Pulmonary artery endothelial cell (primary cell): Measurements from ENCODE around the gene CCNB1IP1. TPM values are rescaled to one million over a fixed set of nuclear protein-coding genes. Genes with fewer than 3 reads are reported as not detected.
A peak's percentile ranks its signal among the peaks of the same experiment; 100 is the strongest.
"Not testable (repeated sequence)": the region's sequence is repeated elsewhere in the genome, so short reads cannot be mapped to it uniquely, and the experiment has no call there.

Source experiments
- DNase-seq: peaks from one replicate; pipeline ENCODE4 v3.0.0-alpha.2; 2011; ENCODE audit warnings: low read depth, low spot score
- total RNA-seq: library from RNA; depleted of rRNA; stranded (reverse); fragments of >200 nt; gene quantifications from 2 replicates; pipeline ENCODE4 v1.2.3, GENCODE V29; 2014

CCNB1IP1 gene
- 26.7 and 49.1 TPM in 2 replicates for total RNA-seq

GRCh38 chr14:20332788-20333493 is at the start of gene CCNB1IP1:
TSS of gene CCNB1IP1 (minus strand) at chr14:20333279. CDS start at chr14:20316523, 16,756 bp downstream.
- DNase-seq, result peak; percentile 56

DNA sequence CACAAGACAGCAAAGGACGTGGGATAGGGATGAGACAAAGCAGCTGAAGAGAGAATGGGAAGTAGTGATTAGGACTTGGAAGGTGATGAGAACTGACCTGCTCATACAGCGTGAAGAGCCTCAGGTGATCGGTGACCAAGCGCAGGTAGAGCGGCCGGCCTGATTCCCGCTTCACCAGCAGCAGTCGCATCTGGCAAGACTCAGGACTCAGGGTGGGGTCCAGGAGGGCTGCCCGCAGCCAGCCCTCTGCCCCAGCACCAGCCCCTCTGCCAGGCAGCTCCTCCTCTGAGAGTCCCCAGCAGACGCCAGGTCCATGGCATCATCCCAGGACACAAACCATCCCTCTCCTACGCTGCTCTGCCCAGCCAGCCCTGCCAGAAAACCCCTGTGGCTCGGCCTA is 49.4 kb upstream of the CCNB1IP1 start:
- no peak for DNase-seq

GRCh38 chr14:20381341-20381740 is 48.3 kb upstream of the CCNB1IP1 start:
- no peak for DNase-seq

DNA sequence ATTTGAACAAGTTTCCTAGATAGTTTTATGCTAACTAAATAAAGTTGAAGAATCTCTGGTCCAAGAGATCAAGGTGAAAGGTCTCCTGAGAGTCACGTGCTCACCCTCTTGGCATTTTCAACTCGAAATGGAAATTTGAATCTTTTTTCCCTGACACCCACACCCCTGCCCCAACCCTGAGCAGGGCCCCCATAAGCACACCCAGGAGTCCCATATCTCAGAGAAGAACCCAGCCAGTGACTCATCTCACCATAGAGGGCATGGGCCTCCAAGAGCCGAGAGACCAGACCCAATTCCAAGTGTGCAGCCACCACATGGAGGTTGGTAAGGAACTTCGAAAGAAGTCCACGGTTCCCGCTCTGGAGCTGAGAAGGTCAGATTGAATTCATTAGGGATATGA is 47.6 kb upstream of the CCNB1IP1 start:
- no peak for DNase-seq

DNA sequence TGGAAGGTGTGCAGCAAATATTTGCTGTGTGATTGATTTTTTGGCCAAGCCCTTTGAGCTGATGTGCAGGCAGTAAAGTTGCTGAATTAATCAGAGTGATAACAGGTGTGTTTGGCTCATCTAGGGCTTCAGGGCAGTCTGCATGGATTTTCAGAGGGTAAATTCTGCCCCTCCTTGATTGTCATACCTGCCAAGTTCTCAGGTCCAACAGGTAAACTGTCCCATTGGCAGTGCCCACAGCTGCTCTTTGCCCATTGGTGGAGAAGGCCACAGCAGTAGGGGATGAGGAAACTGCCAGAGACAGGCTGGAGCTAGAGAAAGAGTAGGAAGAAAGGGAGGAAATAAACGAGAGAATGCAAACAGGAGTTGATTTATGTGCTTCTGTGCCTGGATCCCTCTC is 46.7 kb upstream of the CCNB1IP1 start:
- no peak for DNase-seq

- no peak for DNase-seq
Observed at GRCh38 chr14:20377171-20377570, 44.1 kb upstream of the CCNB1IP1 start.

DNA sequence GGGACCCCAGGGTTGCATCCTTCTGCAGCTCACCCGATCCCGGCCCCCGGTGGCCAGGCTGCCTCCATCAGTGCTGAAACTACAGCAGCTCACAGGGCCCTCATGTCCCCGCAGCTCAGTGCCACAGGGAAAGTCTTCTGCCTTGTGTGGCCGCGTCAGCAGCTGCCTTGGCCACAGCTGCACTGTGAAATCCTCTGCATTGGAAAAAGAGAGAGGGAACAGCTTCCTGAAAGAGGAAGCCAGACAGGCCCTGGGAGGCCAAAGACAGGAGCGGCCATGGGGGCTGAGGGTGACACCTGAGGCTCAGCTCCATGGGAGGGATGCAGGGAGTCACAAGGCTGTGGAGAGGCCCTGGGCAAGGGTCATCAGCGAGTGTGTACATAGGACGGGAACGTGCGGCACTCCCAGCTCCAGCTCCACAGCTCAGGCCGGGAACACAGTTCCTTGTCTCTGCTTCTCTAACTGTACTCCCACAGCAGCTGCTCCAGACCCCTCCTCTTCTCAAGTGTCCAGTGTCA is 43.1 kb upstream of the CCNB1IP1 start:
- DNase-seq, result no peak

- DNase-seq, result no peak
Observed at GRCh38 chr14:20375471-20375870, 42.4 kb upstream of the CCNB1IP1 start.

DNA sequence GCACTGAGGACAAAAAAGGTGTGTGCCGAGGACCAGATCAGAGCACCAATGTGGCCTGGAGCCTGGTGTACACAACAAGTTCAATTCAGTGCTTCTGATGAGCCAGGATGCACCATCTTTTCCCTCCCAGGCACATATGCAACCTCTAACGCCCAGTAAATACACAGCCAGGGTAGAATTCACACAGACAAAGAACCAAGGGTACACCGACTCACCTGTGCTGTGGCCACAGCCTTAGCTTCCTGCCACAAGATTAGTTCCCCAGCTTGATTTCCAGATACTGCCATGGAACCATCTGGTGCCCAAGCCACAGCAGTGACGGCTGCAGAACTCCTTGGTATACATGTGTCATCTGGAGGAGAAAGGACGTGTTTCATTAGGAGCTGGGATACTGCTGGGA is 39.7 kb upstream of the CCNB1IP1 start:
- no peak for DNase-seq

GRCh38 chr14:20365928-20366327 is 32.8 kb upstream of the CCNB1IP1 start:
- DNase-seq, result no peak

DNA sequence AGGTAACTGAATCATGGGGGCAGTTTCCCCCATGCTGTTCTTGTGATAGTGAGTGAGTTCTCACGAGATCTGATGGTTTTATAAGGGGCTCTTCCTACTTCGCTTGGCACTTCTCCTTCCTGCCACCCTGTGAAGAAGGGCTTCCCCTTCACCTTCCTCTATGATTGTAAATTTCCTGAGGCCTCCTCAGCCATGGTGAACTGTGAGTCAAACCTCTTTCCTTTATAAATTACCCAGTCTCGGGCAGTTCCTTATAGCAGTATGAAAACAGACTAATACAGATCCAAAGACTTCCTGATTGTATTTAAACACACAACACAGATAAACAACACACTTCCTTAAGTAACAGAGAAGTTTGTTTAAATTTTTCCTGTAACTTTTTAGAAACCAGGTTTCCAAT is 25.4 kb upstream of the CCNB1IP1 start:
- not testable (repeated sequence) for DNase-seq

GRCh38 chr14:20356422-20356821 is 23.3 kb upstream of the CCNB1IP1 start:
- no peak for DNase-seq

DNA sequence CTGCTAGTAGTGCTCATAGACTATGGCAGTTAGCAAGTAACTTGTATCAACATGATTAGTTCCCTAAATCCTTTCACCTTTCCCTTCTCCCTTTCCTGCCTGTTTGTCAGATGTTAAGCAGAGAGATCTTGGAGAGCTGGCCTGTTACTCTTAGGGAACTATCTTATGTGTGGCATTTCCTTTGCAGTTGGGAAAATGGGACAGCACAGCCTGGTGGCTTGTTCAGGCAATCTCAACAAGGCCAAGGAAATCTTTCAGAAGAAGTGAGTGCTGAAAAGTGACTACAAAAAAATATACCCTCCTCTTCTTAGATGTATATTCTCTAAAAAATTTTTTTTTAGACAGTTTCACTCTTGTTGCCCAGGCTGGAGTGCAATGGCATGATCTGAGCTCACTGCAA is 17.8 kb upstream of the CCNB1IP1 start:
- DNase-seq, result no peak

- DNase-seq, result no peak
Observed at GRCh38 chr14:20350282-20350681, 17.2 kb upstream of the CCNB1IP1 start.

- DNase-seq, result no peak
Observed at GRCh38 chr14:20347747-20348146, 14.7 kb upstream of the CCNB1IP1 start.

DNA sequence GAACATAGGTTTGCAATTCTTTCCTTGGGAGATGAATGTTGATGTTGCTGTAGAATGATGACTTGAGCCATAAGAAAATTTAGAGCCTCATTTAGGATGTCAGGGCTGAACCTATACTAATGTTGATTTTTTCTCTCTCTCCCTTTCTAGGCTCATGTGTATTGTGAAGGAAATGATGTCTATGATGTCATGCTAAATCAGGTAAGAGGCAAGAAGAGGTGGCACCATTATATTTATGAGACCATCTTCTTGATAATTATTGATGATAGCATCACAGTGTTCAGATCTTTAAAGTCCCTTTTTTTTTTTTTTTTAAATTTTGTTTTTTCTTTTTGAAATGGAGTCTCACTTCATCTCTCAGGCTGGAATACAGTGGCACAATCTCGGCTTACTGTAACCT is 13.6 kb upstream of the CCNB1IP1 start:
- DNase-seq, result no peak

- DNase-seq, result no peak
Observed at GRCh38 chr14:20345366-20345765, 12.3 kb upstream of the CCNB1IP1 start.

DNA sequence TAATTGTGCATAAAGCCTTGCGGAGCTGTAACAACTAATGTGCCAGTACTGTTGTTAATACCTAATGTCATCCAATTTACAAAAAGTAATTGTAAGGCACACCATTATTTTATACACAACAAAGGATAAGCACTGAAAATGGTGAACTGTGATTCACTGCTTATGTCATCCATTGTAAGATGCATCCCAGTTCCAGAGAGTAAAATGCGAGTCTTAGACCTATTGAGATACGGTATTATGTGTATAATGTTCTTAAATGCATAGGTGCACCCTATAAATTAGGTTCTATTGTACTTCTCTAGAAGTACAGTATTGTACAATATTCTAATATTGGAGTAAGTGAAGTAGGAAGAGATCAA is 10.8 kb upstream of the CCNB1IP1 start:
- no peak for DNase-seq

GRCh38 chr14:20343092-20343861 is 10.2 kb upstream of the CCNB1IP1 start, which contains the start of gene PARP2:
TSS of gene PARP2 (plus strand) at chr14:20343635. CDS start at chr14:20343642, 7 bp downstream.
- peak; percentile 98 for DNase-seq

DNA sequence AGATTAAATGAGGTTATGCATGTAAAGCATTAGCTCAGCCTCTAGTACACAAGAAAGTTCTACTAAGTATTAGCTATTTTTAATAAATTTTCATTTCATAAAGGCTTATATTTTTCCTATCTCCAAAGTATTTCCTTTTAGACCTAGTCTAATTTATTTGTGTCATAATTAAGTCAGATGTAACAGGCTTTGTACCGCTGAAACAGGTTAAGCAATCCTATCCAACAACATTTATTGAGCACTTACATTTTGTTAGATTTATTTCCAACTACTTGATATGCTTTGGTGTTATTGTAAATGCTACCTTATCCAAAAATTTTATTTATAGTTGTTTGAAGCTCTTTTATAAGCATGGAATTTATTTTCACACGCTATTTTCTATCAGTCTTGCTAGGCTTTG is 8.6 kb upstream of the CCNB1IP1 start:
- DNase-seq, result no peak

- DNase-seq, result not testable (repeated sequence)
Observed at GRCh38 chr14:20341032-20341431, 8.0 kb upstream of the CCNB1IP1 start.

GRCh38 chr14:20334017-20334416 is 938 bp upstream of the CCNB1IP1 start:
- no peak for DNase-seq

- no peak for DNase-seq
Observed at GRCh38 chr14:20333494-20333841, 389 bp upstream of the CCNB1IP1 start.
